Common myeloid progenitor, CD34-positive (primary cell): Measurements from ENCODE around the gene PITPNM3.
A peak's percentile ranks its signal among the peaks of the same experiment; 100 is the strongest.

Experiments
- CTCF ChIA-PET: fragments of 350-600 bp; sonication (Branson Sonifier 250); formaldehyde crosslinking; loops from one replicate; lab custom pipeline; 2021; ENCODE audit warnings: antibody characterized with exemption; lab: Charles Lee
- POLR2A ChIA-PET: fragments of 350-600 bp; sonication (Branson Sonifier 250); formaldehyde crosslinking; loops from one replicate; lab custom pipeline; 2021; ENCODE audit warnings: antibody characterized with exemption; lab: Charles Lee
- DNase-seq, 3 donors: peaks; one replicate each; pipeline versions ENCODE4 v3.0.0 to v3.0.0-alpha.2; 2013
- H3K27ac ChIP-seq, 2 experiments: 1 replicate in 1 of 2; 2 replicates in 1 of 2; pipeline ENCODE4 v1.7.0; 2013; ENCODE audit warnings: inconsistent platforms in 2 of 2, low read length in 2 of 2, mild to moderate bottlenecking in 2 of 2, low read depth in 1 of 2, moderate library complexity in 1 of 2; ENCODE audit not compliant: severe bottlenecking in 2 of 2, insufficient read depth in 1 of 2, poor library complexity in 1 of 2
- H3K27me3 ChIP-seq, 5 experiments: replicated peaks in 2 of 5; 1 replicate in 3 of 5; 2 replicates in 2 of 5; pipeline versions ENCODE4 v1.6.1 to v1.7.0; 2013; ENCODE audit warnings: low read length in 4 of 5, mild to moderate bottlenecking in 2 of 5, moderate library complexity in 2 of 5, inconsistent platforms in 1 of 5; ENCODE audit not compliant: insufficient read depth in 5 of 5, control insufficient read depth in 4 of 5
- H3K36me3 ChIP-seq, 4 experiments: 1 replicate in 2 of 4; 2 replicates in 2 of 4; pipeline versions ENCODE4 v1.6.1 to v1.7.0; 2013; ENCODE audit warnings: low read length in 3 of 4, control low read depth in 1 of 4, mild to moderate bottlenecking in 1 of 4; ENCODE audit not compliant: control insufficient read depth in 4 of 4, insufficient read depth in 4 of 4
- H3K4me1 ChIP-seq, 4 experiments: 1 replicate in 3 of 4; 2 replicates in 1 of 4; pipeline versions ENCODE4 v1.6.1 to v1.7.1; 2013; ENCODE audit warnings: low read length in 3 of 4, mild to moderate bottlenecking in 3 of 4, control low read depth in 1 of 4, inconsistent platforms in 1 of 4, moderate library complexity in 1 of 4; ENCODE audit not compliant: control insufficient read depth in 4 of 4, insufficient read depth in 4 of 4; ENCODE audit errors: control extremely low read depth in 1 of 4
- H3K4me3 ChIP-seq, 7 experiments: 1 replicate in 4 of 7; 2 replicates in 3 of 7; pipeline versions ENCODE4 v1.5.1 to v1.7.0; 2013; ENCODE audit warnings: mild to moderate bottlenecking in 7 of 7, low read length in 6 of 7, moderate library complexity in 6 of 7, inconsistent platforms in 2 of 7, low read depth in 2 of 7, control low read depth in 1 of 7; ENCODE audit not compliant: insufficient read depth in 4 of 7, control insufficient read depth in 1 of 7; ENCODE audit errors: extremely low read depth in 1 of 7
- H3K9me3 ChIP-seq, 5 experiments: 1 replicate in 4 of 5; 2 replicates in 1 of 5; pipeline versions ENCODE4 v1.6.1 to v1.7.1; 2013; ENCODE audit warnings: low read length in 4 of 5, mild to moderate bottlenecking in 2 of 5, inconsistent platforms in 1 of 5, low read depth in 1 of 5, moderate library complexity in 1 of 5; ENCODE audit not compliant: control insufficient read depth in 4 of 5, insufficient read depth in 2 of 5; ENCODE audit errors: control extremely low read depth in 1 of 5
- WGBS: methylation state at CpG from one replicate; pipeline ENCODE4 v1.1.5; 2013; ENCODE audit not compliant: insufficient coverage; 5-methylcytosine and 5-hydroxymethylcytosine counted together

The PITPNM3 gene

GRCh38 chr17:6471531-6472465 lies 84.6 kb downstream of the PITPNM3 start:
- 97% methylated on average over 17 of the region's 19 CpGs for WGBS
- Histone ChIP-seq H3K27ac (no peak overlapping the region), H3K4me1 (no peaks in the 10 kb centered on the region), H3K27me3 (peaks cover 0 to 6% (median 0%) of the 10 kb centered on the region in 5 experiments), H3K4me3 (no peak overlapping the region), H3K9me3 (peaks cover 0 to 2% (median 0%) of the 10 kb centered on the region in 5 experiments), H3K36me3 (no peaks in the 10 kb centered on the region)
- CTCF ChIA-PET, result interaction anchor here (1.0 to 2.8 kb wide), 9 partner anchors 9 to 177 kb away, joined by 3 to 14 read pairs (median 4); no protein-coding TSS in a partner anchor
- DNase-seq, result peak in 2 of 3 donors; percentile 30 to 36
- POLR2A ChIA-PET, result no interaction called here

GRCh38 chr17:6470751-6471521 lies 85.4 kb downstream of the PITPNM3 start:
- no peak for DNase-seq
- H3K4me3 ChIP-seq, result no peak overlapping the region
- H3K27me3 ChIP-seq, result peaks cover 0 to 6% (median 0%) of the 10 kb centered on the region in 5 experiments
- H3K9me3 ChIP-seq, result peaks cover 0 to 2% (median 0%) of the 10 kb centered on the region in 5 experiments
- ChIA-PET POLR2A (no interaction called here), CTCF (interaction anchor here (2.7 kb wide), 1 partner anchor 138 kb away, joined by 8 read pairs; no protein-coding TSS in a partner anchor)
- H3K27ac ChIP-seq, result no peak overlapping the region
- WGBS, result 95% methylated on average over 15 of the region's 17 CpGs
- no peaks in the 10 kb centered on the region for H3K36me3 ChIP-seq
- H3K4me1 ChIP-seq, result no peaks in the 10 kb centered on the region

- 93% methylated on average over 18 of the region's 24 CpGs for WGBS
- H3K27me3 ChIP-seq, result peaks cover 0 to 1% (median 0%) of the 10 kb centered on the region in 5 experiments
- DNase-seq, result no peak
- POLR2A ChIA-PET, result no interaction called here
- H3K36me3 ChIP-seq, result no peaks in the 10 kb centered on the region
- no peaks in the 10 kb centered on the region for H3K4me1 ChIP-seq
- H3K27ac ChIP-seq, result no peak overlapping the region
- H3K9me3 ChIP-seq, result peaks cover 0 to 2% (median 0%) of the 10 kb centered on the region in 5 experiments
- CTCF ChIA-PET, result no interaction called here
- H3K4me3 ChIP-seq, result no peak overlapping the region
These were observed 86.1 kb downstream of the PITPNM3 start for GRCh38 chr17:6470146-6470718.

GRCh38 chr17:6468051-6468790 lies 88.1 kb downstream of the PITPNM3 start:
- ChIA-PET CTCF (interaction anchor here (1.3 kb wide), 1 partner anchor 16 kb away, joined by 3 read pairs; no protein-coding TSS in a partner anchor), POLR2A (no interaction called here)
- H3K27me3 ChIP-seq, result no peaks in the 10 kb centered on the region
- H3K4me3 ChIP-seq, result no peak overlapping the region
- no peaks in the 10 kb centered on the region for H3K36me3 ChIP-seq
- H3K27ac ChIP-seq, result no peak overlapping the region
- 93% methylated on average over 23 of the region's 23 CpGs for WGBS
- peaks cover 0 to 2% (median 0%) of the 10 kb centered on the region in 5 experiments for H3K9me3 ChIP-seq
- no peak for DNase-seq
- H3K4me1 ChIP-seq, result no peaks in the 10 kb centered on the region

- ChIA-PET CTCF (interaction anchor here (1.3 kb wide), 1 partner anchor 15 kb away, joined by 3 read pairs; no protein-coding TSS in a partner anchor), POLR2A (no interaction called here)
- Histone ChIP-seq H3K27ac (no peak overlapping the region), H3K4me1 (no peaks in the 10 kb centered on the region), H3K27me3 (no peaks in the 10 kb centered on the region), H3K4me3 (no peak overlapping the region), H3K36me3 (no peaks in the 10 kb centered on the region), H3K9me3 (peaks cover 0 to 2% (median 0%) of the 10 kb centered on the region in 5 experiments)
- no CpG with 5 or more reads among the region's 1 CpG for WGBS
- DNase-seq, result no peak
These were observed 88.8 kb downstream of the PITPNM3 start for GRCh38 chr17:6467567-6467966.

GRCh38 chr17:6465206-6466003 lies 91.0 kb downstream of the PITPNM3 start:
- 89% methylated on average over 15 of the region's 19 CpGs for WGBS
- CTCF ChIA-PET, result no interaction called here

More at GRCh38 chr17:6465206-6466003, 91.0 kb downstream of the PITPNM3 start:
- POLR2A ChIA-PET, result no interaction called here
- H3K4me1 ChIP-seq, result no peaks in the 10 kb centered on the region
- no peak for DNase-seq
- peaks cover 0 to 2% (median 0%) of the 10 kb centered on the region in 5 experiments for H3K27me3 ChIP-seq
- H3K4me3 ChIP-seq, result no peak overlapping the region
- peaks cover 0 to 2% (median 0%) of the 10 kb centered on the region in 5 experiments for H3K9me3 ChIP-seq
- no peaks in the 10 kb centered on the region for H3K36me3 ChIP-seq
- no peak overlapping the region for H3K27ac ChIP-seq
